ENCODE data around the gene BBS2.

The BBS2 gene

GRCh38 chr16:56547120-56547948, 27.5 kb upstream of the BBS2 start:
- Histone ChIP-seq H3K27me3 (ENCODE audit: control insufficient read depth in 3 of 3, insufficient read depth in 3 of 3, low read depth in 1 of 3, low read length in 3 of 3) (no peaks in the 10 kb centered on the region), H3K4me3 (ENCODE audit: low read length in 2 of 2) (peak overlapping the region in 1 of 2 donors; percentile 31), H3K79me1 (ENCODE audit: low read depth, low read length) (no peaks in the 10 kb centered on the region), H2AFZ (ENCODE audit: low read length) (peak overlapping the region; percentile 80), H4K8ac (ENCODE audit: low read depth, low read length) (no peak overlapping the region), H3K18ac (ENCODE audit: low read length) (peak overlapping the region; percentile 53), H3K4me1 (ENCODE audit: control insufficient read depth in 2 of 2, insufficient read depth in 1 of 2, low read depth in 1 of 2, low read length in 2 of 2) (peaks cover 11 to 19% of the 10 kb centered on the region in 2 donors), H3K23ac (ENCODE audit: low read depth, low read length, poor library complexity) (no peak overlapping the region), H3K4ac (ENCODE audit: low read length) (no peak overlapping the region), H3K9ac (ENCODE audit: low read depth, low read length, poor library complexity) (no peak overlapping the region), H2BK5ac (ENCODE audit: low read length) (peak overlapping the region; percentile 73), H2BK12ac (ENCODE audit: low read length) (no peak overlapping the region), H4K91ac (ENCODE audit: low read depth, low read length, poor library complexity) (no peak overlapping the region), H2BK120ac (ENCODE audit: low read depth, low read length) (no peak overlapping the region), H2AK5ac (ENCODE audit: low read depth, low read length) (no peak overlapping the region), H3K36me3 (replicated peaks in 1 of 2; ENCODE audit: control insufficient read depth in 2 of 2, insufficient read depth in 2 of 2, low read length in 2 of 2) (no peaks in the 10 kb centered on the region), H3K14ac (ENCODE audit: low read length) (no peak overlapping the region), H3K4me2 (ENCODE audit: insufficient read depth, low read length, poor library complexity, severe bottlenecking) (peak overlapping the region; percentile 30), H3K27ac (replicated peaks; ENCODE audit: low read length) (peak overlapping the region; percentile 93), H3K9me3 (replicated peaks in 1 of 2; ENCODE audit: control insufficient read depth in 2 of 2, insufficient read depth in 1 of 2, low read depth in 1 of 2, low read length in 2 of 2) (no peaks in the 10 kb centered on the region), H2BK15ac (ENCODE audit: low read length) (no peak overlapping the region)
- no CpG with 5 or more reads among the region's 12 CpGs for WGBS, 2 donors (ENCODE audit: extremely low coverage in 2 of 2, insufficient read length in 2 of 2, insufficient replicate concordance in 1 of 2)
- DNase-seq (ENCODE audit: low spot score): peak; percentile 82

- no peak overlapping the region for H2BK12ac ChIP-seq (ENCODE audit: low read length)
- no peak overlapping the region for H3K4me2 ChIP-seq (ENCODE audit: insufficient read depth, low read length, poor library complexity, severe bottlenecking)
- no peak for DNase-seq (ENCODE audit: low spot score)
- no peak overlapping the region for H3K18ac ChIP-seq (ENCODE audit: low read length)
- no peaks in the 10 kb centered on the region for H3K79me1 ChIP-seq (ENCODE audit: low read depth, low read length)
- no CpG with 5 or more reads among the region's 2 CpGs for WGBS, 2 donors (ENCODE audit: extremely low coverage in 2 of 2, insufficient read length in 2 of 2, insufficient replicate concordance in 1 of 2)
- H2BK15ac ChIP-seq (ENCODE audit: low read length): no peak overlapping the region
- H2AK5ac ChIP-seq (ENCODE audit: low read depth, low read length): no peak overlapping the region
- peaks cover 0 to 2% of the 10 kb centered on the region in 2 donors for H3K9me3 ChIP-seq (replicated peaks in 1 of 2; ENCODE audit: control insufficient read depth in 2 of 2, insufficient read depth in 1 of 2, low read depth in 1 of 2, low read length in 2 of 2)
- no peak overlapping the region for H3K27ac ChIP-seq (replicated peaks; ENCODE audit: low read length)
- no peak overlapping the region for H3K23ac ChIP-seq (ENCODE audit: low read depth, low read length, poor library complexity)
- no peaks in the 10 kb centered on the region for H3K36me3 ChIP-seq (replicated peaks in 1 of 2; ENCODE audit: control insufficient read depth in 2 of 2, insufficient read depth in 2 of 2, low read length in 2 of 2)
- H3K4ac ChIP-seq (ENCODE audit: low read length): no peak overlapping the region
- H4K91ac ChIP-seq (ENCODE audit: low read depth, low read length, poor library complexity): no peak overlapping the region
- no peak overlapping the region for H2BK120ac ChIP-seq (ENCODE audit: low read depth, low read length)
- H2BK5ac ChIP-seq (ENCODE audit: low read length): no peak overlapping the region
- no peak overlapping the region for H3K14ac ChIP-seq (ENCODE audit: low read length)
- H4K8ac ChIP-seq (ENCODE audit: low read depth, low read length): no peak overlapping the region
- H3K4me3 ChIP-seq (ENCODE audit: low read length in 2 of 2): no peak overlapping the region
- no peak overlapping the region for H3K9ac ChIP-seq (ENCODE audit: low read depth, low read length, poor library complexity)
- no peak overlapping the region for H2AFZ ChIP-seq (ENCODE audit: low read length)
- H3K4me1 ChIP-seq (ENCODE audit: control insufficient read depth in 2 of 2, insufficient read depth in 1 of 2, low read depth in 1 of 2, low read length in 2 of 2): peaks cover 4 to 5% of the 10 kb centered on the region in 2 donors
- no peaks in the 10 kb centered on the region for H3K27me3 ChIP-seq (ENCODE audit: control insufficient read depth in 3 of 3, insufficient read depth in 3 of 3, low read depth in 1 of 3, low read length in 3 of 3)
Observed at GRCh38 chr16:56542039-56542438, 22.2 kb upstream of the BBS2 start.

GRCh38 chr16:56539656-56540055, 19.8 kb upstream of the BBS2 start:
- Histone ChIP-seq H3K4ac (ENCODE audit: low read length) (no peak overlapping the region), H2AK5ac (ENCODE audit: low read depth, low read length) (no peak overlapping the region), H3K14ac (ENCODE audit: low read length) (no peak overlapping the region), H3K4me2 (ENCODE audit: insufficient read depth, low read length, poor library complexity, severe bottlenecking) (no peak overlapping the region), H2AFZ (ENCODE audit: low read length) (no peak overlapping the region), H3K36me3 (replicated peaks in 1 of 2; ENCODE audit: control insufficient read depth in 2 of 2, insufficient read depth in 2 of 2, low read length in 2 of 2) (no peaks in the 10 kb centered on the region), H2BK120ac (ENCODE audit: low read depth, low read length) (no peak overlapping the region), H2BK5ac (ENCODE audit: low read length) (no peak overlapping the region), H3K27ac (replicated peaks; ENCODE audit: low read length) (no peak overlapping the region), H3K23ac (ENCODE audit: low read depth, low read length, poor library complexity) (no peak overlapping the region), H2BK12ac (ENCODE audit: low read length) (no peak overlapping the region), H3K9me3 (replicated peaks in 1 of 2; ENCODE audit: control insufficient read depth in 2 of 2, insufficient read depth in 1 of 2, low read depth in 1 of 2, low read length in 2 of 2) (peaks cover 0 to 3% of the 10 kb centered on the region in 2 donors), H3K27me3 (ENCODE audit: control insufficient read depth in 3 of 3, insufficient read depth in 3 of 3, low read depth in 1 of 3, low read length in 3 of 3) (peaks cover 0 to 1% (median 0%) of the 10 kb centered on the region in 3 experiments), H3K79me1 (ENCODE audit: low read depth, low read length) (no peaks in the 10 kb centered on the region), H3K4me3 (ENCODE audit: low read length in 2 of 2) (no peak overlapping the region), H2BK15ac (ENCODE audit: low read length) (no peak overlapping the region), H4K91ac (ENCODE audit: low read depth, low read length, poor library complexity) (no peak overlapping the region), H3K4me1 (ENCODE audit: control insufficient read depth in 2 of 2, insufficient read depth in 1 of 2, low read depth in 1 of 2, low read length in 2 of 2) (no peaks in the 10 kb centered on the region), H4K8ac (ENCODE audit: low read depth, low read length) (no peak overlapping the region), H3K9ac (ENCODE audit: low read depth, low read length, poor library complexity) (no peak overlapping the region), H3K18ac (ENCODE audit: low read length) (no peak overlapping the region)
- no peak for DNase-seq (ENCODE audit: low spot score)
- WGBS, 2 donors (ENCODE audit: extremely low coverage in 2 of 2, insufficient read length in 2 of 2, insufficient replicate concordance in 1 of 2): no CpG with 5 or more reads among the region's 4 CpGs

GRCh38 chr16:56538331-56538730, 18.5 kb upstream of the BBS2 start:
- Histone ChIP-seq H3K4me1 (ENCODE audit: control insufficient read depth in 2 of 2, insufficient read depth in 1 of 2, low read depth in 1 of 2, low read length in 2 of 2) (no peaks in the 10 kb centered on the region), H2AFZ (ENCODE audit: low read length) (no peak overlapping the region), H3K4me3 (ENCODE audit: low read length in 2 of 2) (no peak overlapping the region), H3K4me2 (ENCODE audit: insufficient read depth, low read length, poor library complexity, severe bottlenecking) (no peak overlapping the region), H3K36me3 (replicated peaks in 1 of 2; ENCODE audit: control insufficient read depth in 2 of 2, insufficient read depth in 2 of 2, low read length in 2 of 2) (no peaks in the 10 kb centered on the region), H3K23ac (ENCODE audit: low read depth, low read length, poor library complexity) (no peak overlapping the region), H3K9ac (ENCODE audit: low read depth, low read length, poor library complexity) (no peak overlapping the region), H2BK5ac (ENCODE audit: low read length) (no peak overlapping the region), H2BK15ac (ENCODE audit: low read length) (no peak overlapping the region), H3K27ac (replicated peaks; ENCODE audit: low read length) (no peak overlapping the region), H4K91ac (ENCODE audit: low read depth, low read length, poor library complexity) (no peak overlapping the region), H3K4ac (ENCODE audit: low read length) (no peak overlapping the region), H2BK120ac (ENCODE audit: low read depth, low read length) (no peak overlapping the region), H2AK5ac (ENCODE audit: low read depth, low read length) (no peak overlapping the region), H3K79me1 (ENCODE audit: low read depth, low read length) (no peaks in the 10 kb centered on the region), H3K27me3 (ENCODE audit: control insufficient read depth in 3 of 3, insufficient read depth in 3 of 3, low read depth in 1 of 3, low read length in 3 of 3) (peaks cover 0 to 1% (median 0%) of the 10 kb centered on the region in 3 experiments), H4K8ac (ENCODE audit: low read depth, low read length) (no peak overlapping the region), H3K9me3 (replicated peaks in 1 of 2; ENCODE audit: control insufficient read depth in 2 of 2, insufficient read depth in 1 of 2, low read depth in 1 of 2, low read length in 2 of 2) (peaks cover 0 to 3% of the 10 kb centered on the region in 2 donors), H2BK12ac (ENCODE audit: low read length) (no peak overlapping the region), H3K18ac (ENCODE audit: low read length) (no peak overlapping the region), H3K14ac (ENCODE audit: low read length) (no peak overlapping the region)
- no peak for DNase-seq (ENCODE audit: low spot score)
- WGBS, 2 donors (ENCODE audit: extremely low coverage in 2 of 2, insufficient read length in 2 of 2, insufficient replicate concordance in 1 of 2): no CpG with 5 or more reads among the region's 7 CpGs

Measured in neuronal stem cell (in vitro differentiated cells).